Measurements from ENCODE around the gene BSND.
"Not testable (repeated sequence)": the region's sequence is repeated elsewhere in the genome, so short reads cannot be mapped to it uniquely, and the experiment has no call there.

The BSND gene

DNA sequence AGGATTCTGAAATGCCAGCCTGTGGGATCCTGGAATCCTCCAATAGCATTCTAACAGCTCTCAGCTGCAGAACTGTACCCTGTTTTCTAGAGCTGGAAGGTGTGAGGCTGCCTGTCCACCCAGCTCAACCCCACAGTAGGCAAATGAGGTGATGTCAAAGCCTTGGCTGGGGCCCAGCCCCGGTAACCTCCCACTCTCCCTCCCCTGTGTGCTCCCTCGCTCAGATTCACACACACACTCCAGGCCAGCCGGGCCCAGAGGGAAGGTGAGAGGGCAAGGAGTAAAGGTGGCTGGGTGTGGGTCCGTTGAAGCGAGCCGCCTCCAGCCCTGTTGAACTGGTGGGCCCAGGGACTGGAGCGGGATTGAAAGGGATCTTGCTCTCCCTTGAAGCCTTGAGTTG lies at the start of gene BSND:
Gene BSND (plus strand): TSS at position 257 of the 400 bp plus-strand sequence. CDS start 254 bp downstream, outside the sequence.
- DNase-seq (ENCODE audit: low read depth in 2 of 2): no peak

DNA sequence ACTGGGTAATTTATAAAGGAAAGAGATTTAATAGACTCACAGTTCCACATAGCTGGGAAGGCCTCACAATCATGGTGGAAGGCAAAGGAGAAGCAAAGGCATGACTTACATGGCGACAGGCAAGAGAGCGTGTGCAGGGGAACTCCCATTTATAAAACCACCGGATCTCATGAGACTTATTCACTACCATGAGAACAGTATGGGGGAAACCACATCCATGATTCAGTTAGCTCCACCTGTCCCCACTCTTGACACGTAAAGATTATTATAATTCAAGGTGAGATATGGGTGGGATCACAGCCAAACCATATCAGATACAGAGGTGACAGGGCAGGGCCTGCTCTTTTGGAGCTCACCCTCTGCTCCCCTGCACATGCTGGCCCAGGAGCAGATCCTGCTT lies 49.7 kb upstream of the BSND start:
- DNase-seq (ENCODE audit: low read depth in 2 of 2): no peak

DNA sequence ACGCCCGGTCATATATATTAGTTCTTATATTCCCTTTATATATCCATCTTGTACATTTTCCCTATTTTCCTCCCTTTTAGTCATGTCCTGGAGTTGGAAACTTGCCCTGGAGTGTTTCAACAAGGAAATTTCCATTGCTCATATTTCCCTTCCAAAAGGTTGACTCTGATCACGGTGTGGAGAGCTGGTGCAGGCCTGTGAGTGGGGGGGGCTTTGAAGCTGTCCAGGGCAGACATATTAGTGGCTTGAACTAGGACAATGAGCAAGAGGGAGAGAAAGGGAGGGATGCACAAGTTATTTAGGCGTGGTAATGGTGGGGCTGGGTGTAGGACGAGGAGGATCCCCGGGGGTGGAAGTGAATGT lies 48.7 kb upstream of the BSND start:
- no peak for DNase-seq (ENCODE audit: low read depth in 2 of 2)

DNA sequence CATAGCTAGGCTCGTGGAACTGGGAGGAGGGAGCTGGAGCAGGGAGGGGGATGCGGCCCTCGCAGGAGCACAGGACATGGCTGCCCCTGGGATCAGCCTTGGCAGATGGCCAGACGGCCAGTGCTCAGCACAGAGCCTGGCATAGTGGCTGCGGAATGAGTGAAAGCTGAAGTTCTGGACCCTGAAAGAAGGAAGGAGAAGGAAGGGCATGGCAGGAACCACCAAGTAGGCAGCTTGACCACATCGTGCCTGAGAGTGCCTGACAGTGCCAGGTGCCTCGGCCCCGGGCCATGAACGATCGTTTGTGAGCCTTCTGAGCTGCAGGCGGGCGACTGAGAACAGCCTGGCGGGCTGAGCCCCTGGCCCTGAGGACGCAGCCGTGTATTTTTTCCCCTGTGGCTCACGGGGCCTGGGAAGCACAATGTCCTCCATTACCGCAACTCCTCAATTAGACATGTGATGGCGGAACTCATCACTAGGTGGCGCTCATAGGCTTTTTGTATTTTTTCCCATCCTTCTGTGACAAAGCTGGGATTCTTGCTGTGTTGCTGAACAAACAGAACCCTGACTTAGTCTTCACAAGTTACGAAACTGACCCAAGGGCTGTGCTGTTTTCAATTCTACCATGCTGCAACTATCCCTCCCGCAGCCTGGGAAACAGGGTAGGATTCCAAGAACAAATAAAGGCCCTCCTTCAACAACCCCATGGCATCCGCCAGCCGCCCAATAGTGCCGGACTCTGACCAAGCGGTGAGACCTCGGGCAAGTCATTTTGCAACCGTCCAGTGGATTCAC lies 48.2 kb upstream of the BSND start:
- DNase-seq (ENCODE audit: low read depth in 2 of 2): peak; percentile 9 to 21

DNA sequence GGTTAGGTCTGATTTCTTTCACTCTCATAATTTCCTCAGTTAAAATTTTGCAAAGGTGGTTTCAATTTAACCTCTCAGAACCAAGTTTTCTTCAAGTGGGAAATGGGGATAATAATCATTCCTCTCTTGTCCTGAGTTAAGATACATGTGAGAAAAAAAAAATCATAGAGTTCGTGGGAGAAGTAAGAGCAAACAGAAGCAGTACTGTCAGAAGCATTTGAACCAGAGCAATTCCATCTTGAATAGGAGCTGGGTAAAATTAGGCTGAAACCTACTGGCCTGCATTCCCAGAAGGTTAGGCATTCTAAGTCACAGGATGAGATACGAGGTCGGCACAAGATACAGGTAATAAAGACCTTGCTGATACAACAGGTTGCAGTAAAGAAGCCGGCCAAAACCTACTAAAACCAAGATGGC lies 46.9 kb upstream of the BSND start:
- DNase-seq (ENCODE audit: low read depth in 2 of 2): no peak

DNA sequence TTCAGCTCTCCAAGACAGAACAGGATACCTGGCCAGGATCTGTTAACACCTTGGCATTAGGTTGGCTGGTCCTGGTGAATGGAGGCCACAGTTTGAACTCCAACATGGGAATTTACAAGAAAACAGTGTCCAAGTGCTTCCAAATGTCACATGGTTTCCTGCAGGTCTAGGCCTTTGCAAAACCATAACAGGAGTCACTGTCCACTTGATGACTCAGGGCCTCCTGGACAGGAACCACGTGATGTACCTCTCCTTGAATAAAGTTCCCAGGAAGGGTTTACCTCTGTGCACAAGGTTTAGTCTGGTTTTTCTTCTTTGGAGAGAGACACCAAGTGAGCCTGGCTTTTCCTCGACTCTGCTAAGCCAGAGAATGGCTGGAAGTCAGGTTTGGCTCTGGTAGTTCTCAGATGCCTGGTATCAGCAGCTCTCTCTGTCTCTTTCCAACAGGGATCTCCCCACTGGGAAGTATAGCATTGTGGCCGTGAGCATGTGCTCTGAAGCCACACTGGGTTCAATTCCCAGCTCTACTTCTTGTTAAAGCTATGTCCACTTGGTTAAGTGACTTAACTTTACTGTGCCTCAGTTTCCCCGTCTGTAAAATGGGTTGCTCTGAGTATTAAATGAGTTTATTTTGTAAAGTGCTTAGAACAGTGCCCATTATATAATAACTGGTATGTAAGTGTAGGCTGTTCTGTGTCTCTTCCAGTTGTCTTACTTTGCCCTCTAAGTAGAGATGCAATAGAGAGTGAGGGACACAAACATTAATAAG lies 45.6 kb upstream of the BSND start:
- DNase-seq (ENCODE audit: low read depth in 2 of 2): no peak

DNA sequence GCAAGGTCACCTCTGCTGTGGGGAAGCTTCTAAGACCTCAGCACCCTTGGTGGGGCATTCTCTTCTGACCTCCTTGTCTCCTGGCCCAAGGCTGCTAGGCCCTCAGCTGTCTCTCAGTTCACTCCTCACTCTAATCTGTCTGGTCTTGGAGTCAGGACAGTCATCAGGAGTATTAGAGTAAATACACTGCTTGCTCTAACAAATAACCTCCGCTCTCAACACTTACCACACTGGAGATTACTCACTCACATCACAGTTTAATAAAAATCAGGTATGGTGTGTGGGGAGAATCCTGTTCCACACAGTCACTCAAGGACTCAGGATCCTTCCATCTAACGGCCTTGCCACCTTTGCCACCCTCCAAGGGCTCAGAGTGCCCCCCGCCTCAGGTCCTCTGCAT lies 44.9 kb upstream of the BSND start:
- DNase-seq (ENCODE audit: low read depth in 2 of 2): no peak

DNA sequence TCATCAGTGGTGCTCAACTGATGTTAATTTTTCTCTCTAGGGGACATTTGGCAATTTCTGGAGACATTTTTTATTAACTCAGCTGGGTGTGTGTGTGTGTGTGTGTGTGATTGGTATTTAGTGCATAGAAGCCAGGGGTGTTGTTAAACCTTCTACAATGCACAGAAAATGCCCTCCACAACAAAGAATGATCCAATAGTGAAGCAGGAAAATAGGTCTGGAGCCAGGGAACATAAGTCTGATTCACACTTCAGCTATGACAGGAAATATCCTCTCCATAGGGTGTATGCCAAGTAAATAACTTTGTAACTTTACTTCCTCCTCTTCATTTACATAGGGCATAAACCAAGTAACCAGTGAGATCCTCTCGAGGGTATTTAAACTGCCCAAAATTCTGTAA lies 43.4 kb upstream of the BSND start:
- DNase-seq (ENCODE audit: low read depth in 2 of 2): no peak

DNA sequence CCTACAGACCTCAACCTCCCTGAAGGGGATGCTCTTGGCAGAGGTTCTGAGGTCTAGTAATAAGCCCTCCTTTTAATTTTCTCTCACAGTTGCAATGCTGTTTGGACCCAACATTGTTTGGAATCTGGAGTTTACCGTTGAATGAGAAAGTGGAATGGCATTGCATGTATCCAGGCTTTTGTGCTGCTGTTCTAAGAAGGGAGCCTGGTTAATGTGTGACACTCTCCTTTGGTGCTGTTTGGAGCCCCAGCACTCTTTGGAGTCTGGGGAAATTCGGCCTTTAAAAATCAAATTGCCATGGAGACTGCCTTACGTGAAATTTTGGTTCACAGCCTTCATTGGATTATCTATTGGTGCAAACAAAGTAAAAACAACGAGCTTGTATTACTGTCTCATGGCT lies 42.0 kb upstream of the BSND start:
- no peak for DNase-seq (ENCODE audit: low read depth in 2 of 2)

DNA sequence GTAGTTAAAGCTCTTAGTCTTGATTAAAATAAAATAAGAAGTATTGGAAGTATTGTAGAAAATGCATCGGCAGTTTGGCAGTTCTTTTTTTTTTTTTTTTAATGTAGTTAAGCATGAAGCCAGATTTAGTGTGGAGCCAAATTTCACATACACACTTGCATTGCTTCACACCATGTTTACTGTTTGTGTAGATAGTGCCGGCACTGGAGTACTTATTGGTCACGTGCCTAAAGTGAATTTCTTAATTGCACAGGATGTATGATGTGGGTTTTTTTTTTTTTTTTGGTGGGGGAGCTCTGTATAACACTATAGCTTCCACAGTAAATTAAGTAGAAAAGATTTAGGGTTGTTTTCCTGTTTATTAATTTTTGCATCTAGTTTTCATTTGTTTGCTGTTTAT lies 39.5 kb upstream of the BSND start:
- DNase-seq (ENCODE audit: low read depth in 2 of 2): no peak

DNA sequence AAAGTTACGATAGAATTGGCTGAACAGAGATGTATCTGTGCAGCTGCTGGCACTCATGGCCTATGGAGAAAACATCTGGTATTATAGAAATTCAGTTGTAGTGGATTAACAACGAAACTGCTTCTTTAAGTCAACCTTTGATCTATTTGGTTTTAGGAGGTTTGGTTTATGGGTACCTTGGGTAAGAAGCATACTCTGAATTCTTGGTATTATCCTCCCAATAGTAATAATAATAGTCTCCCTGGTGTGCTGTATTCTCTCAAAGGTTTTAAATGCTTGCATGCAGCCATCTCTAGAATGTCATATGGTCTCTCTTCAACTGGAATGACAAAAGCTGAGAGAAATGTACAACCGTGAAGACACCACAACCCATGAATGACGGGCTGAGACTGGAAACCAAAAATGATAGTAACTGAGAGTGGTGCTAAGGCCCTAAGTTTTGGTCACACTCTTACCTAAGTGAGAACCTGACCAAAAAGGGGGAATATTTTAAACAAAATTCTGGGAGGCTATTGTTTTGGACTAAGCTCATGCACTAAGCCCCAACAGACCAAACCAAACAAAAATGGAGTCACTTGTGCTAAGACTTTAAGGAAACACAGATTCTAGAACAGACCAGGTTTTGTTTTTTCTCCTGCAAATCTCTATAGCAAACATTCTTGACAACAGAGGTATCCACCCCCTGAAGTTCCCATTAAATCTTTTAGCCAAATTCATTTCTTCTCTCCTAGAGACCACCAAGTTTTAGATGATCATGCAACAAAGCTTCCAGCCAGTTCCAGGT lies 35.9 kb upstream of the BSND start:
- DNase-seq (ENCODE audit: low read depth in 2 of 2): no peak

DNA sequence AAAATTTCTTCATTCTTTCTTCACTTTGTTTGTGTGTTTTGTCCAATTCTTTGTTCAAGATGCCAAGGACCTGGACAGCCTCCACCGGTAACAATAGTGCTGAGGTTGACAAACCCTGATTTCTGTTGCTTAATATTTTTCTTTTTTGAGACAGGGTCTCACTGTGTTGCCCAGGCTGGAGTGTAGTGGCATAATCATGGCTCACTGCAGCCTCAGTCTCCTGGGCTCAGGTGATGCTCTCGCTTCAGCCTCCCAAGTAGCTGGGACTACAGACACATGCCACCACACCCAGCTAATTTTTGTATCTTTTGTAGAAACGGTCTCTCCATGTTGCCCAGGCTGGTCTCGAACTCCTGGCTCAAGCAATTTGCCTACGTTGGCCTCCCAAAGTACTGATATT lies 34.9 kb upstream of the BSND start:
- not testable (repeated sequence) for DNase-seq (ENCODE audit: low read depth in 2 of 2)

DNA sequence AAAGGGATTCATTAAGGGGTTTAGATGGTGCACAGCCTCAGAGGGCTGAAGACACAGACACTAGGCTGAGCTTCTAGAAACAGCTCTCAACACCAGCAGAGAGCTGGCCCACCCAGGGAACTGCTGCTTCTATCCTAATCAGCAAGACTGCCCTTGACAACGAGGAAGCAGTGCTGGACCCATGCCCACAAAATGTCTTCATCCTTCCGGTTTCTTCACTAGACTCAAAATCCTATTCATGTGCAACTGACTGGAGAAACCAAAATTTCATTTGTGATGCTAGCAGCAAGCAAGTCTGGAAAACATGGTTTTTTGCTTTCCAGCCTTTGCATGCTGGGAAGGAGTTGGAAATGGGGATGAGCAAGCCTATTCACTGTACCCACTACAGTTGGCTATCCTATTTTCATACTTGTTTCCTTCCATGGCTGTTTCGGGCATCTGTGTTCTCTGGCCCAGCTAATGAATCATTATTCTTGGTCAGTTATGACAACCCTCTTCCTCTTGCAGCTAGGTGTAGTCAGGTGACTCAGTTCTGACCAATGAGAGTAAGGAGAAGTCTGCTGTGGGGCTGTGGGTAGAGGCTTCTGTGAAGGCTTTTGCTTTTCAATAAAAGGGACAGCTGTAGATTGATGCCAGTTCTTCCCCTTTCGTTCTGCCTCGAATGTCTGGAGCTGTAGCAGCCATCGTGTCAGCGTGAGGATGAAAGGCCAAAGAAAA lies 33.0 kb upstream of the BSND start:
- DNase-seq (ENCODE audit: low read depth in 2 of 2): no peak

DNA sequence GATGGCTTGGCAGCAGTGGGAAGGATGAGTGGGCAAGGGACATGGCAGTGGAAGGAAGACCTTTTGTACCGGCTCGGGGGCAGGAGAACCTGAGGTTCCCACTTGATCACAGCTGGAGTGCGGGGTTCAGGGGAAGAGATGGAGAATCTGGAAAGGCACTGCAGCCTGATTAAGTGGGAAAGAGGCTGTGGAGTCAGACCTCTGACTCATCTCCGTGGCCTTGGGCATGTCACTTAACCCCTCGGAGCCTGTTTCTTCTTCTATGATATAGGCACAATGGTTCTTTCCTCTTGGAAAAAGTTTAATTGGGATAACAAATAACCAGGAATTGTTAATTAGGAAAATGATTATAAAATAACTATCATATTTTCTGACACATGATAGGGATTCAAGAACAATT lies 31.4 kb upstream of the BSND start:
- DNase-seq (ENCODE audit: low read depth in 2 of 2): no peak

DNA sequence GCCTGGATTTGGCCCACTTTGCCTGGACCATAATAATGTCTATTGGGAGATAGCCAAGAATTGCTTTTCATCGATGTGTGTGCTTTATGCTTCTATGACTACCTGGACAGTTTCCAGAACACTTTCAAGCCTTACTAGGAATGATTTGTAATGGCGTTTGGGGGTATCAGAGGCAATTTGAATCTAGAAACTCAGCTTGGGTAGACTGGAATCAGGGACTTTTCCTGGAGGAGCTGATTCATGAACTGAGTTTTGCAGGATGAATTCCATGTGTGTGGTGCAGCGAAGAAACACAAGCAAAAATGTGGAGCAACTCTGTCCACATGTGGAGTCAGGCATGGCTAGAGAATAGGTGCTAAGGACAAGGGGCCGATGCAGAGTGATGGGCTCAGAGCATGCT lies 30.2 kb upstream of the BSND start:
- no peak for DNase-seq (ENCODE audit: low read depth in 2 of 2)

DNA sequence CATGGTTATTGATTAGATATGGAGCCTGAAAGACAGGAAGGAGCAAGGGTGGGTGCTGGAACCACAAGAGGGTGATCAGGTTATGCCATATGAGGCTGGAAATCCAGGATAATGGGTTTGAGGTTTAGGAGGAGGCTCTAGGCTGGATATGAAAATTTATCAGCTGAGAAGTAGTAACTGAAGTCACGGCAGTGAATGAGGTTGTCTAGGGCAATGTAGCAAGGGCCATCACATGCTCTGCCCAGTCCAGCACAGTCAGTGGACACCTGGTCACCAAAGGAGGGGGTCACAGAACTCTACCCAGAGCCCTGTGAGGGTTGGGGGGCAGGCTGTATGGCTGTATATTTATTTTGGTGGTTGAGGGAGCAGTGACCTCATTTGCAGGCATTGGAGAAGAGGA lies 28.9 kb upstream of the BSND start:
- no peak for DNase-seq (ENCODE audit: low read depth in 2 of 2)

DNA sequence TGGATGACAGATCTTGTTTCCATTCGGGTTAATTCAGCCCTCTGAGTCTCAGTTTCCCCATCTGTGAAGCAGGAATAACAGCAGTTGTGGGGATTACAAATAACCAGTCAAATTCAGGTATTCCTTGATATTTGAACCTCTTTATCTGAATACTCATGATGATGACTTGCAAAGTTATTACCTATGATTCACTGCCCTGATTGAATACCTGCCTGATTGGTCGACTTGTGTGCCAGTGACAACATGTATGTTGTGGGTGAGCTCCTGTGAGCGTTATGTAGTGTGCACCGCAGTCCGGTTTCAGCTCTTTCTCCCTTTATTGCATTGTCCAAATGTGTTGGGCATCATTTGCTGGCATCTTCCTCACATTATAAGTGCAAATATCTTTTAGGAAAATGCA lies 27.8 kb upstream of the BSND start:
- DNase-seq (ENCODE audit: low read depth in 2 of 2): no peak

DNA sequence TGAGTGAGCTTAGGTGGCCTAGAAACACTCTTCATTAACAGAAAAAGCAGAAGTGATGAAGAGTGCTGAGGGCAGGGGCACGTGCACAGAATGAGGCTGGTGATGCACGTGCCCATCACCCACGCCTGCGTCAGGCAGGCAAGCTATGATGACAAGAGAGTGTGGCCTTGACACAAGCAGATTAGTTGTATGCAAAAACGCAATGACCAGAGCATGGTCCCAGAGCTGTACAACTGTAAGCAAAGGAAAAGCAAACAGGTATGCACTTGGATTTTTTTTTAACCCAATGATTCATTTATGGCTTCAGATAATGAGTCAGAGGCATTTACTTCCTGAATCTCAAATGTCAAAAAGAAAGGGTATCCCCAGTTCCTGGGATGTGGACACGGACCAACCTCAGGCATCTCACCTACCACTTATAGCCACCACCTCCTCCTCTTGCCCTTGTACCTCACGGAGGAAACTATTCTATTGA lies 27.4 kb upstream of the BSND start:
- DNase-seq (ENCODE audit: low read depth in 2 of 2): no peak

DNA sequence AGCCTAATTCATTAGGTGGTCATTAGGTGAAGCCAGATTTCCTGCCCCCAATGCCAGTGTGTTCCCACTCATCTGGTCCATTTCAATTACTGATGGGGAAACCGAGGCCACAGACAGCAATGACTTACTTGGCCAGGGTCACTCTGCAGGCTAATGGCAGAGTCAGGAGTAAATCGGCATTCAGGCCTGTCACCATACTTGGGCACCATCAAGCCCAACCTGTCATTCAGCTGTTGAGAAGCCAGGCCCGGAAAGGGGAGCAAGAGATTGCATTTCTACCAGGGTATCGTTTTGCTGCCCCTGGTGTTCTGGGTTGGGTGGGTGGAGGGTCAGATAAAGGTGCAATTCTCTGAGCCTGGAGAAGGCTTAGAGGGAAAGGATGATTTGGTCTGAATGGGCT lies 26.3 kb upstream of the BSND start:
- no peak for DNase-seq (ENCODE audit: low read depth in 2 of 2)

DNA sequence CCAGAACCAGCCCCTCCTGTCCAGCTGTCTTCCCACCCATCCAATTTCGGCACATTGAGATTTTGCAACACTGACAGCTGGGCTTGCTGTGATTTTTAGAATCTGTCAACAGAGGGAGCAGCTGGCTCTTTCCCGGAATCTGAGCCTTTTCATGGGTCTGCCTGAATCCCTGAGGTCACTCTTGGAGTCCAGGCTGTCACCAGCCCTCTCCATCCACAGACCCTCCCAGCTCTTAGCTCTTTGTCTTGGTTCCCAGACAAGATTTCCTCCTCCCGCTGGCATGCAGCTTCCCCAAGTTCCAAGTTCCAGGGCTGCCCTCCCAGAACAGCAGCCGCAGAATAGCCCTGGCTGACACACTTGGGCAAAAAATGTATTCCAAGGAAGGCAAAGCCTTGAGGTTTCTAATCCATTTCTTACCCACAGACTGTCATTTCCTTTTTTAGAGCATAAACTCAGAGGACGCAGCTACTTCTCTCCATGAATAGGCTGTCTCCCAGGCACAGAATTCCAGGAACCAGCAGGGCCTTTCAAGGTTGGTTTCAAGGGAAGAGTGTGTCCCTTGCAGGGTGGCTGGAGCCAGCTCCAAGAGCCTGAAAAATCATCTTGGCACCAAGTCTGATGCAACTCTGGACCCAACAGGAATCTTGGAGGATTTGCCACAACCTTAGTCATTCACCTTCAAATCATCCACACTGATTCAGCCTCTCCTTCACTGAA lies 25.4 kb upstream of the BSND start:
- no peak for DNase-seq (ENCODE audit: low read depth in 2 of 2)

Measured in stimulated activated CD8-positive, alpha-beta memory T cell treated with anti-CD3 and anti-CD28 coated beads, Interleukin-7, amount 100 ng/mL, for 1 hour (primary cell).